ENCODE results near the gene NCOA3. TPM values are rescaled to one million over a fixed set of nuclear protein-coding genes. Genes with fewer than 3 reads are reported as not detected.

NCOA3 gene
- total and polyA plus RNA-seq, 10 of the 15 experiments (the other 5 are each of a cell fraction or from before 2014, with no cell fraction given), result 16.9 to 96.2 (median 73.6) TPM

DNA sequence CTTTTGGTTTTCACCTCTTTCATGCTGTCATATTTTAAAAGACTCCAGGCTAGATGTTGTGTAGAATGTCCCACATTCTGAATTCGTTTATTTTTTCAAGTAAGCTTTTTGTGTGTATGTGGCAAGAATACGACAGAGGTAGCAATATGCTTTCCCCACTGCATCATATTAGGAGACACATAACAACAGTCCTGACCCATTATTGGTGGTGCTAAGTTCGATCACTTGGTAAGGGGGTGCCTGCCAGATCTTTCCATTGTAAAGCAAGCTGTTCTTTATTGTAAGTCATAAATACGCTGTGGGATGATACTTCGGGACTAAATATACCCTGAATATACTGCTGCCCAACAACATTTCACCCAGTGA is 588 bp upstream of the NCOA3 start:
- Histone ChIP-seq H3K9me3 (replicated peaks; ENCODE audit: control insufficient read depth, insufficient read depth, low read length) (no peaks in the 10 kb centered on the region; the same call in 2 of the 3 replicates), H3K9ac (ENCODE audit: control insufficient read depth, insufficient read depth, low read length) (peak overlapping the region; percentile 88), H3K4me1 (ENCODE audit: control insufficient read depth, insufficient read depth, low read length) (peaks cover 28% of the 10 kb centered on the region), H4K20me1 (ENCODE audit: control insufficient read depth, insufficient read depth) (no peaks in the 10 kb centered on the region), H3K27ac (ENCODE audit: control insufficient read depth, insufficient read depth) (peak overlapping the region; percentile 92), H3K36me3 (ENCODE audit: control insufficient read depth in 2 of 2, insufficient read depth in 2 of 2, low read length in 1 of 2) (no peaks in the 10 kb centered on the region), H3K27me3 (replicated peaks in 1 of 2; ENCODE audit: control insufficient read depth in 2 of 2, insufficient read depth in 2 of 2, low read length in 1 of 2) (no peaks in the 10 kb centered on the region), H3K4me3 (peak overlapping the region; percentile 94), H3K4me2 (ENCODE audit: control insufficient read depth, insufficient read depth) (peak overlapping the region; percentile 94), H2AFZ (ENCODE audit: control insufficient read depth, low read depth, low read length) (peak overlapping the region; percentile 82), H3K79me2 (ENCODE audit: control insufficient read depth, insufficient read depth, low read length) (peaks cover 72% of the 10 kb centered on the region)
- TSS peak; percentile 96 for BruUV-seq (replicated peaks)
- no peak for FAIRE-seq
- SMC1A ChIA-PET (ENCODE audit: uncharacterized antibody, unreplicated experiment), result interaction anchor here (0.7 to 6.5 kb wide), 14 partner anchors 8 to 238 kb away, joined by 3 to 125 read pairs (median 6); no protein-coding TSS in a partner anchor
- in situ Hi-C loops (cut with MboI), result no loop called here
- RAD21 ChIA-PET (ENCODE audit: unreplicated experiment), result interaction anchor here (0.6 to 9.6 kb wide), 22 partner anchors 9 to 146 kb away, joined by 3 to 100 read pairs (median 5); partner anchors contain the start of gene ZMYND8
- POLR2A ChIA-PET, result interaction anchor here (0.6 to 8.1 kb wide), 18 partner anchors 8 to 146 kb away, joined by 3 to 123 read pairs (median 6); partner anchors contain the start of gene ZMYND8
- under 1% methylated on average over 5 of the region's 5 CpGs for WGBS (ENCODE audit: insufficient coverage, insufficient replicate concordance, low lambda C conversion rate, missing lambda C conversion rate)
- ATAC-seq, result peak; percentile 0
- intact Hi-C loops (cut with micrococcal nuclease; ENCODE audit: unreplicated experiment), result loop anchor here (2.0 to 5.0 kb wide), 6 partner anchors 14 to 239 kb away; no protein-coding TSS in a partner anchor
- CTCF ChIA-PET, result interaction anchor here (0.6 to 4.8 kb wide), 10 partner anchors 8 to 119 kb away, joined by 3 to 31 read pairs (median 7); no protein-coding TSS in a partner anchor
- TF ChIP-seq NR2C2 (IDR thresholded peaks at IDR 0.05; ENCODE audit: borderline replicate concordance, control insufficient read depth, insufficient read length, low read depth), result no peak
- 0 out of 2 replicates have a peak, but pooled peaks have one; percentile 22 for TF ChIP-seq NFXL1 (IDR thresholded peaks at IDR 0.05; ENCODE audit: borderline replicate concordance)
- TF ChIP-seq MXI1 (IDR thresholded peaks at IDR 0.05; ENCODE audit: low read depth, low read length), result peak; percentile 11
- TF ChIP-seq KLF5 (IDR thresholded peaks at IDR 0.05; ENCODE audit: partially characterized antibody), result no peak
- no peak for DNase-seq (ENCODE audit: low read depth, low spot score)

Data from GM12878 (cell line).